ENCODE measurements around the gene HDHD5.

The HDHD5 gene

GRCh38 chr22:17104336-17104935 is 54.6 kb downstream of the HDHD5 start:
- no peak for DNase-seq (ENCODE audit: low read depth)
- no peak overlapping the region for H3K4me3 ChIP-seq (ENCODE audit: low read depth, low read length)
- no peak for TF ChIP-seq CTCF (IDR thresholded peaks at IDR 0.05; ENCODE audit: low read depth, low read length)

- DNase-seq (ENCODE audit: low read depth) = peak; percentile 6
- H3K4me3 ChIP-seq (ENCODE audit: low read depth, low read length) = no peak overlapping the region
- no peak for TF ChIP-seq CTCF (IDR thresholded peaks at IDR 0.05; ENCODE audit: low read depth, low read length)
- no peak for TF ChIP-seq MAX (IDR thresholded peaks at IDR 0.05; ENCODE audit: low read depth, low read length)
- TF ChIP-seq POLR2A (IDR thresholded peaks at IDR 0.05; ENCODE audit: extremely low read depth, insufficient read length) = no peak
- no peak for TF ChIP-seq MYC (IDR thresholded peaks at IDR 0.05; ENCODE audit: low read depth, low read length)
These were observed 55.7 kb downstream of the HDHD5 start for GRCh38 chr22:17103351-17103750.

GRCh38 chr22:17102297-17102667 is 56.8 kb downstream of the HDHD5 start:
- no peak for TF ChIP-seq CTCF (IDR thresholded peaks at IDR 0.05; ENCODE audit: low read depth, low read length)
- no peak for TF ChIP-seq POLR2A (IDR thresholded peaks at IDR 0.05; ENCODE audit: extremely low read depth, insufficient read length)
- TF ChIP-seq MAX (IDR thresholded peaks at IDR 0.05; ENCODE audit: low read depth, low read length) = peak; percentile 36; the same call in 1 of the 2 replicates
- TF ChIP-seq MYC (IDR thresholded peaks at IDR 0.05; ENCODE audit: low read depth, low read length) = 0 out of 2 replicates have a peak, but pooled peaks have one; percentile 19

GRCh38 chr22:17101475-17102296 is 57.4 kb downstream of the HDHD5 start:
- peak; percentile 61 for DNase-seq (ENCODE audit: low read depth)
- TF ChIP-seq CTCF (IDR thresholded peaks at IDR 0.05; ENCODE audit: low read depth, low read length) (no peak), MAX (IDR thresholded peaks at IDR 0.05; ENCODE audit: low read depth, low read length) (no peak), MYC (IDR thresholded peaks at IDR 0.05; ENCODE audit: low read depth, low read length) (no peak), POLR2A (IDR thresholded peaks at IDR 0.05; ENCODE audit: extremely low read depth, insufficient read length) (no peak)
- no peak overlapping the region for H3K4me3 ChIP-seq (ENCODE audit: low read depth, low read length)

More at GRCh38 chr22:17102297-17102667, 56.8 kb downstream of the HDHD5 start:
- no peak overlapping the region for H3K4me3 ChIP-seq (ENCODE audit: low read depth, low read length)
- DNase-seq (ENCODE audit: low read depth) = peak; percentile 85

- DNase-seq (ENCODE audit: low read depth) = peak; percentile 57
- TF ChIP-seq CTCF (IDR thresholded peaks at IDR 0.05; ENCODE audit: low read depth, low read length) (no peak), MYC (IDR thresholded peaks at IDR 0.05; ENCODE audit: low read depth, low read length) (no peak), POLR2A (IDR thresholded peaks at IDR 0.05; ENCODE audit: extremely low read depth, insufficient read length) (no peak), MAX (IDR thresholded peaks at IDR 0.05; ENCODE audit: low read depth, low read length) (no peak)
These were observed 58.5 kb downstream of the HDHD5 start for GRCh38 chr22:17100621-17101020.

More at GRCh38 chr22:17100621-17101020, 58.5 kb downstream of the HDHD5 start:
- no peak overlapping the region for H3K4me3 ChIP-seq (ENCODE audit: low read depth, low read length)
